Subcutaneous abdominal adipose tissue (tissue), 5 donors: ENCODE data around the gene TREML2.

Experiments
- H3K27ac ChIP-seq: one replicate; pipeline ENCODE4 v1.7.0; 2013; ENCODE audit warnings: low read depth, mild to moderate bottlenecking, inconsistent platforms, low read length, moderate library complexity
- H3K27me3 ChIP-seq, 5 donors: one replicate each; pipeline ENCODE4 v1.7.0; 2013; ENCODE audit warnings: low read length in 5 of 5, inconsistent platforms in 1 of 5; ENCODE audit not compliant: control insufficient read depth in 5 of 5, insufficient read depth in 4 of 5
- H3K36me3 ChIP-seq, 5 donors: one replicate each; pipeline ENCODE4 v1.7.0; 2013; ENCODE audit warnings: low read length in 5 of 5; ENCODE audit not compliant: control insufficient read depth in 5 of 5, insufficient read depth in 5 of 5
- H3K4me1 ChIP-seq, 5 donors: one replicate each; pipeline ENCODE4 v1.7.0; 2013; ENCODE audit warnings: low read length in 5 of 5, mild to moderate bottlenecking in 3 of 5, moderate library complexity in 1 of 5; ENCODE audit not compliant: control insufficient read depth in 5 of 5, insufficient read depth in 5 of 5
- H3K4me3 ChIP-seq, 5 donors: one replicate each; pipeline ENCODE4 v1.7.0; 2013; ENCODE audit warnings: low read length in 5 of 5, low read depth in 1 of 5
- H3K9ac ChIP-seq, 5 donors: one replicate each; pipeline ENCODE4 v1.7.0; 2013; ENCODE audit warnings: low read length in 5 of 5, mild to moderate bottlenecking in 4 of 5, moderate library complexity in 3 of 5
- H3K9me3 ChIP-seq, 5 donors: one replicate each; pipeline ENCODE4 v1.7.0; 2013; ENCODE audit warnings: low read length in 5 of 5; ENCODE audit not compliant: control insufficient read depth in 5 of 5
- donor health status: healthy.
- donor health status: healthy.
- donor health status: healthy.
- donor health status: healthy.
- donor health status: healthy.

TREML2 gene

GRCh38 chr6:41164551-41165120, 36.3 kb downstream of the TREML2 start:
- Histone ChIP-seq H3K9ac (no peak overlapping the region), H3K4me1 (peaks cover 0 to 13% (median 0%) of the 10 kb centered on the region in 5 donors), H3K27ac (no peak overlapping the region), H3K27me3 (peaks cover 0 to 14% (median 0%) of the 10 kb centered on the region in 5 donors), H3K4me3 (no peak overlapping the region), H3K9me3 (no peaks in the 10 kb centered on the region), H3K36me3 (no peaks in the 10 kb centered on the region)

- Histone ChIP-seq H3K9ac (no peak overlapping the region), H3K4me1 (peaks cover 0 to 13% (median 0%) of the 10 kb centered on the region in 5 donors), H3K36me3 (no peaks in the 10 kb centered on the region), H3K27me3 (peaks cover 0 to 19% (median 3%) of the 10 kb centered on the region in 5 donors), H3K27ac (no peak overlapping the region), H3K9me3 (no peaks in the 10 kb centered on the region), H3K4me3 (no peak overlapping the region)
Measured at GRCh38 chr6:41163419-41163717, 37.6 kb downstream of the TREML2 start.

DNA sequence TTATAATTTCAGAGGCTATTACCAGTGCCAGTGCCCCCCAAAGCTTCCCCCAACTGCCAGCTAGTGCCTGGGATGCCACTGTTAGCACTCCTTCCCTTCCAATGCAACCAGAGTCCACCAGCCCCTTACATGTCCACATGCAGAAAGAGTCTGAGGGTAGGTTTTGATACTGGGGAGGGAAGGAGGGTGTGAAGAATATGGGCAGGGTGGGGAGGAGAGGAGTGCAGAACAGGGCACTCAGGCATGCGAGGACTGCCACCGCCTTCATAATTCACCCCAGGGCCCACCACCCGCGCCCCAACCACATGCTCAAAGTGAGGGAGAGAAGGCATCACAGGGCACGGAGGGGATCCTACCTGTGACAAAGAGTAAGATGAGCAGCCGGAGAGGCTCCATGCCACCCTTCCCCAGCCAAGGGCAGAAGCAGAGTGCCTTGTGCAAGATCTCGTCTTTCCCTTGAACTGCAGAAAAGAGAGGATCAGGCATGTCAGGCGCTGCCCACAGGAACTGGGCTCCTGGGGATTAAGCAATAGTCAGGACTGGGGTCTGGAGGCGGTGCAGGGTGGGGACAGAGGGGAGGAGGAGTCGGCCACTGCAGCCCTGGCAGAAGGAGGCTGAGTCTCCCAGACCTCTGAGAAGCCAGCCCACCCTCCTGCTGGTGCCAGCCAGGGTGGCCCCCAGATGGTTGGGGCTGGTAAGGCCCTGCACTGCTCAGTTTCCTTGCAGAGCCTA, 38.1 kb downstream of the TREML2 start, which contains the start of gene TREM2:
TSS of gene TREM2 (minus strand) at position 430 of the 732 bp plus-strand sequence. CDS start at position 396, 34 bp downstream.
- no peaks in the 10 kb centered on the region for H3K36me3 ChIP-seq
- H3K4me1 ChIP-seq, result peaks cover 0 to 13% (median 0%) of the 10 kb centered on the region in 5 donors
- no peak within 1 kb of the TSS for H3K9ac ChIP-seq
- H3K9me3 ChIP-seq, result no peaks in the 10 kb centered on the region
- no peak within 1 kb of the TSS for H3K4me3 ChIP-seq
- peaks cover 0 to 19% (median 3%) of the 10 kb centered on the region in 5 donors for H3K27me3 ChIP-seq
- no peak within 1 kb of the TSS for H3K27ac ChIP-seq

DNA sequence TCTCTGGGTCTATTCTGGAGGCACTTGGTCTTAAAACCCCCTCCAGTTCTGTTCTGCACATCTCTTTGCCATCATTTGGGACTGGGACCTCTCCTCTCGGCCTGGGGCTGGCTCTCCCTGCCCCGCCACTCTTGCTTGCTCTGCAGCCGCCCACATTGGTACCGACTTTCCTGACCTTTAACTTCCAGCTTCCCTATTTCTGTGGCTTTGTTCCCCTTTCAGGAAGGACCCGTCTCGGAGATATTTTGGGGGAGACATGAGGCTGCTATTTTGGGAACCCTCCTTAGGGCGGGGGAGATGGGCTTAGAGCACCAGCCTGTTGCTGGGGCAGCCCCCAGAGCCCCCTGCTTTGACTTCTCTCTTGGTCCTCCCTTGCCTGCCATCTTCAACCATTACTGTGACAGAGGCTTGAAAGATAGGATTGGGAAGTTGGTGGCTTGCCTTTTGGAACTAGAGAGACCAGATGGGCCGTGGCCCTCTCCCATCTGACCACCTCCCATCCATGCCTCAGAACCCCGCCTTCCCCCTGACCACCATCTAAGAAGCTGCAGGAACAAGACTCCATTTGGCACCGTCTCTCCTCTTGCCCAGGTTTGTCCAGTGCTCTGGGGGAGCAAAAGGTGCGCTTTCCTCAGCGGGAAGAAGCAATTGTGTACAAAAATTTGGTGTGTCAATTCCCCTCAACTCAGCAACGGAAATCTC, 38.9 kb downstream of the TREML2 start:
- peaks cover 0 to 19% (median 6%) of the 10 kb centered on the region in 5 donors for H3K27me3 ChIP-seq
- no peaks in the 10 kb centered on the region for H3K36me3 ChIP-seq
- no peak overlapping the region for H3K4me3 ChIP-seq
- H3K27ac ChIP-seq, result no peak overlapping the region
- H3K9me3 ChIP-seq, result no peaks in the 10 kb centered on the region
- H3K4me1 ChIP-seq, result peaks cover 0 to 13% (median 0%) of the 10 kb centered on the region in 5 donors
- H3K9ac ChIP-seq, result no peak overlapping the region

DNA sequence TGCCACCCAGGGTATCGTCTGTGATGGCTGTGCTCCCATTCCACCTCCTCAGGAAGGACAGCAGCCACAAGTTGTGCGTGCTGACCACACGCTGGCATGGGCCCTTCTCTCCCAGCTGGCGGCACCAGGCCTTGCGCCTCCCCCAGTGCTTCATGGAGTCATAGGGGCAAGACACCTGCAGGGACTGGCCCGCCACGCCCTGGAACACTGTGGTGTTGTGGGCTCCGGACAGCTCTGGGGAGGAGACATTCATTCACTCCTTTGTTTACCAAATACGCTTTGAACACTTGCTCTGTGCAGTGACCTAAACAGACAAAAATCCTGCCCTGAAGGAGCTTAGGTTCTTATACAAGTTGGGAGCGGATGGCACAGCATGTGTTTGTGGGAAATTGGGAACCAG, 39.6 kb downstream of the TREML2 start:
- H3K36me3 ChIP-seq, result no peaks in the 10 kb centered on the region
- peaks cover 0 to 19% (median 6%) of the 10 kb centered on the region in 5 donors for H3K27me3 ChIP-seq
- H3K9me3 ChIP-seq, result no peaks in the 10 kb centered on the region
- peaks cover 0 to 13% (median 0%) of the 10 kb centered on the region in 5 donors for H3K4me1 ChIP-seq
- H3K9ac ChIP-seq, result no peak overlapping the region
- no peak overlapping the region for H3K4me3 ChIP-seq
- no peak overlapping the region for H3K27ac ChIP-seq

DNA sequence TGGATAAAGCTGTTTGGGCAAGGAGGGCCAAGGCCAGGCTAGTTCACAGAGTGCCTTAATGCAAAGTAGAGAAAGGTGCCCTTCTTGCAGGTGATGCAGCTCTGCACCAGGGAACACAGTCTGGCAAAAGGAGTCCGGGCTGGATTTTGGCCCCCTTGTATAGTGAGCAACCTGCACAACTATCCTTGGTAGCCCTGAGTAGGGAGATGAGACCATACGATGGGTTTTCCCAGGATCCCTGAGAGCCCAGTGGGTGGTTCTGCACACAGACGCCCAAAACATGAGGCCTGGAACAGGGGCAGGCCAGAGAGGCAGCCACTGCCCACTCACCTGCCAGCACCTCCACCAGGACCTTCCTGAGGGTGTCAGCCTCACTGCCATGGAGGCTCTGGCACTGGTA, 40.0 kb downstream of the TREML2 start:
- H3K36me3 ChIP-seq, result no peaks in the 10 kb centered on the region
- no peaks in the 10 kb centered on the region for H3K9me3 ChIP-seq
- H3K4me1 ChIP-seq, result peaks cover 0 to 13% (median 0%) of the 10 kb centered on the region in 5 donors
- H3K4me3 ChIP-seq, result no peak overlapping the region
- H3K27me3 ChIP-seq, result peaks cover 0 to 19% (median 6%) of the 10 kb centered on the region in 5 donors
- no peak overlapping the region for H3K9ac ChIP-seq
- H3K27ac ChIP-seq, result no peak overlapping the region

DNA sequence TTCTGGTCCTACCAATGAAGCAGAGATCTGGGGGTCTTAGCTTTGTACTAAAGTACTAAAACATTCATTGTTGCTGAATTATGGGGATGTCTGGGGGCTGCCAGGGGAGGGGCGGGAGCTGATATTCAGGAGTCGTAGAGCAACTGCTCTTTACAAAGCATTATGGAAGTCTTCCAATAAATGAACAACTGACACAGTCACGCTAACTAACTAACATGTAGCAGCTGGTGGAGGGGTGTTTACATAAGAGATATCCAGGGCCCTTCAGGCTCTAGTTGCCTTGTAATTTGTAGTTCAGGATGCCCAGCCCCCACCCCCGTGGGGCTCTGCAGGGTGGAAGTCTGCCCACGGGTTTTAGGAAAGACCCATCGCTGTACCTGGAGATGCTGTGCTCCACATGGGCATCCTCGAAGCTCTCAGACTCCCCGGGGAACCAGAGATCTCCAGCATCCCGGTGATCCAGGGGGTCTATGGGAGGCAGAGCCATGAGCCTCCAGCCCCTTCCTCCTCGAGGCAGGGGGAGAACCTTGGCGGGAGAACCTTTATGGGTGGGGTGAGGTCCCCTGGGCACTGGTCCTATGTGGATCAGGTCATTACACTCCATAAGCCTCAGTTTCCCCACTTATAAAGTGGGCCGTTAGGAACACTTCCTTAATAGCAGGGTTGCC, 41.4 kb downstream of the TREML2 start:
- Histone ChIP-seq H3K4me3 (no peak overlapping the region), H3K9ac (no peak overlapping the region), H3K9me3 (no peaks in the 10 kb centered on the region)

GRCh38 chr6:41157323-41157722, 43.6 kb downstream of the TREML2 start:
- peaks cover 0 to 19% (median 11%) of the 10 kb centered on the region in 5 donors for H3K27me3 ChIP-seq
- no peaks in the 10 kb centered on the region for H3K9me3 ChIP-seq
- peaks cover 0 to 8% (median 0%) of the 10 kb centered on the region in 5 donors for H3K4me1 ChIP-seq
- no peak overlapping the region for H3K9ac ChIP-seq
- H3K4me3 ChIP-seq, result no peak overlapping the region
- H3K27ac ChIP-seq, result no peak overlapping the region
- H3K36me3 ChIP-seq, result no peaks in the 10 kb centered on the region

More for the DNA sequence above, 41.4 kb downstream of the TREML2 start:
- Histone ChIP-seq H3K27ac (no peak overlapping the region), H3K27me3 (peaks cover 0 to 19% (median 7%) of the 10 kb centered on the region in 5 donors), H3K36me3 (no peaks in the 10 kb centered on the region), H3K4me1 (peaks cover 0 to 13% (median 0%) of the 10 kb centered on the region in 5 donors)

GRCh38 chr6:41156771-41157170, 44.2 kb downstream of the TREML2 start:
- no peaks in the 10 kb centered on the region for H3K36me3 ChIP-seq
- no peak overlapping the region for H3K27ac ChIP-seq
- no peak overlapping the region for H3K4me3 ChIP-seq
- peaks cover 0 to 6% (median 0%) of the 10 kb centered on the region in 5 donors for H3K4me1 ChIP-seq
- peaks cover 0 to 19% (median 11%) of the 10 kb centered on the region in 5 donors for H3K27me3 ChIP-seq
- no peaks in the 10 kb centered on the region for H3K9me3 ChIP-seq
- H3K9ac ChIP-seq, result no peak overlapping the region
